Measurements from ENCODE around the gene LCN10. TPM values are rescaled to one million over a fixed set of nuclear protein-coding genes. Genes with fewer than 3 reads are reported as not detected.
A peak's percentile ranks its signal among the peaks of the same experiment; 100 is the strongest.

The LCN10 gene
- total and polyA plus RNA-seq, 2 of the 13 experiments (the other 11 are each of a cell fraction or from before 2014, with no cell fraction given) = 0.53 to 0.61 TPM

- no peak for TF ChIP-seq USF2 (IDR thresholded peaks at IDR 0.05; ENCODE audit: low read depth, low read length)
- no peak for TF ChIP-seq USF2 (CRISPR knock-in tag; IDR thresholded peaks at IDR 0.05; ENCODE audit: borderline replicate concordance)
- no peak; the same call in 1 of the 2 replicates for TF ChIP-seq HCFC1 (IDR thresholded peaks at IDR 0.05; ENCODE audit: low read depth, low read length)
- peak; percentile 53 for TF ChIP-seq SAP130 (CRISPR knock-in tag; IDR thresholded peaks at IDR 0.05; ENCODE audit: low read depth)
- TF ChIP-seq ZNF33A (CRISPR knock-in tag; IDR thresholded peaks at IDR 0.05; ENCODE audit: borderline replicate concordance) = no peak
- no peak for TF ChIP-seq ZNF639 (CRISPR knock-in tag; conservative IDR thresholded peaks at IDR 0.05)
- TF ChIP-seq HIC2 (CRISPR knock-in tag; IDR thresholded peaks at IDR 0.05; ENCODE audit: low read depth) = no peak
- no peak for TF ChIP-seq PLSCR1 (CRISPR knock-in tag; IDR thresholded peaks at IDR 0.05; ENCODE audit: borderline replicate concordance)
- peak; percentile 84 for TF ChIP-seq MED8 (CRISPR knock-in tag; IDR thresholded peaks at IDR 0.05; ENCODE audit: insufficient replicate concordance)
- no peak for TF ChIP-seq ZNF234 (CRISPR knock-in tag; conservative IDR thresholded peaks at IDR 0.05)
- TF ChIP-seq KLF16 (CRISPR knock-in tag; IDR thresholded peaks at IDR 0.05) = peak in 1 of 2 experiments; percentile 35; a peak in 2 of 4 replicates
- no peak for TF ChIP-seq SIN3B (IDR thresholded peaks at IDR 0.05; ENCODE audit: low read length)
- no peak for TF ChIP-seq ARHGAP35 (CRISPR knock-in tag; IDR thresholded peaks at IDR 0.05; ENCODE audit: borderline replicate concordance)
- peak; percentile 61; the same call in 1 of the 2 replicates for TF ChIP-seq TFDP2 (CRISPR knock-in tag; IDR thresholded peaks at IDR 0.05)
- TF ChIP-seq RELA (CRISPR knock-in tag; IDR thresholded peaks at IDR 0.05) = no peak
- TF ChIP-seq KLF9 (CRISPR knock-in tag; IDR thresholded peaks at IDR 0.05; ENCODE audit: low read depth) = 0 out of 2 replicates have a peak, but pooled peaks have one; percentile 62
- no peak for TF ChIP-seq FOXA1 (IDR thresholded peaks at IDR 0.05)
- no peak for TF ChIP-seq FOXA1 (CRISPR knock-in tag; IDR thresholded peaks at IDR 0.05)
- no peak for TF ChIP-seq ARID3A (IDR thresholded peaks at IDR 0.05; ENCODE audit: low read depth, low read length)
- peak; percentile 60; the same call in 1 of the 2 replicates for TF ChIP-seq MIXL1 (CRISPR knock-in tag; IDR thresholded peaks at IDR 0.05)
Measured at GRCh38 chr9:136790640-136791515, 48.1 kb upstream of the LCN10 start, which contains the start of gene TMEM141 (continued).
